Right lung (tissue), 5 donors: ENCODE measurements around the gene ZNHIT6. TPM values are rescaled to one million over a fixed set of nuclear protein-coding genes. Genes with fewer than 3 reads are reported as not detected.

Source experiments
- polyA plus RNA-seq, 5 donors: library from polyadenylated mRNA; unstranded; fragments of 120-200 nt; gene quantifications; one replicate each; pipeline versions ENCODE4 v1.2.1 to v1.2.3, GENCODE V29; 2013; ENCODE audit warnings: inconsistent platforms in 1 of 5, low replicate concordance in 1 of 5; ENCODE audit not compliant: insufficient read length in 5 of 5, insufficient read depth in 1 of 5

Gene ZNHIT6
- polyA plus RNA-seq, 5 donors: 24.4 to 33.1 (median 30.2) TPM

Other genes starting within 250 kb of the ZNHIT6 start
- gene DDAH1, start 243.3 kb downstream of the ZNHIT6 start, polyA plus RNA-seq: 100 to 1,000 TPM in 1 of 5 donors, 10 to 100 TPM in 4; 74.1 to 103 (median 94.3) TPM
- 100 to 1,000 TPM in 3 of 5 donors, 10 to 100 TPM in 2; 33.7 to 136 (median 111) TPM for gene CCN1, start 127.7 kb downstream of the ZNHIT6 start, polyA plus RNA-seq